GM19023 (cell line): ENCODE measurements around the gene DRP2.
"Not testable (repeated sequence)": the region's sequence is repeated elsewhere in the genome, so short reads cannot be mapped to it uniquely, and the experiment has no call there.

Source experiments
- ATAC-seq: cut with Tn5 transposase; IDR thresholded peaks from one replicate; pipeline ENCODE4 v1.9.1; 2021; ENCODE audit warnings: mild to moderate bottlenecking, moderate library complexity; ENCODE audit not compliant: unreplicated experiment

DRP2 gene

GRCh38 chrX:101219116-101219863, at the start of gene DRP2:
Gene DRP2, plus strand, starts transcription at chrX:101219786. Its CDS starts 11,862 bp downstream, at chrX:101231648.
- no peak for ATAC-seq

GRCh38 chrX:101171883-101172400, 47.6 kb upstream of the DRP2 start:
- no peak for ATAC-seq

- no peak for ATAC-seq
Measured at GRCh38 chrX:101176439-101176838, 43.1 kb upstream of the DRP2 start.

- not testable (repeated sequence) for ATAC-seq
Measured at GRCh38 chrX:101184876-101185275, 34.7 kb upstream of the DRP2 start.

GRCh38 chrX:101187961-101188360, 31.6 kb upstream of the DRP2 start:
- not testable (repeated sequence) for ATAC-seq

GRCh38 chrX:101190736-101191135, 28.9 kb upstream of the DRP2 start:
- ATAC-seq = no peak

- ATAC-seq = no peak
Measured at GRCh38 chrX:101191217-101191750, 28.3 kb upstream of the DRP2 start.

- ATAC-seq = no peak
Measured at GRCh38 chrX:101195442-101196173, 24.0 kb upstream of the DRP2 start.

GRCh38 chrX:101203761-101204351, 15.7 kb upstream of the DRP2 start:
- no peak for ATAC-seq

- ATAC-seq = peak; percentile 74
Measured at GRCh38 chrX:101206471-101206870, 13.1 kb upstream of the DRP2 start.

GRCh38 chrX:101208152-101208905, 11.3 kb upstream of the DRP2 start:
- ATAC-seq = no peak

- ATAC-seq = no peak
Measured at GRCh38 chrX:101210630-101211029, 9.0 kb upstream of the DRP2 start.

GRCh38 chrX:101217689-101218088, 1.9 kb upstream of the DRP2 start:
- ATAC-seq = no peak

GRCh38 chrX:101219864-101220346, 319 bp downstream of the DRP2 start:
- no peak for ATAC-seq

- no peak for ATAC-seq
Measured at GRCh38 chrX:101220662-101221260, 1.2 kb downstream of the DRP2 start.

- no peak for ATAC-seq
Measured at GRCh38 chrX:101223226-101223625, 3.6 kb downstream of the DRP2 start.

GRCh38 chrX:101229170-101229569, 9.6 kb downstream of the DRP2 start:
- no peak for ATAC-seq

GRCh38 chrX:101230636-101231035, 11.1 kb downstream of the DRP2 start:
- ATAC-seq = no peak

- no peak for ATAC-seq
Measured at GRCh38 chrX:101231080-101231479, 11.5 kb downstream of the DRP2 start.

GRCh38 chrX:101232316-101232715, 12.7 kb downstream of the DRP2 start:
- no peak for ATAC-seq
